Endothelial cell of umbilical vein (primary cell): ENCODE results near the gene KIAA1217.

Experiments used
- CTCF ChIP-seq, 2 donors: IDR thresholded peaks; 1 replicate in 1 of 2; 2 replicates in 1 of 2; pipeline ENCODE4 v1.5.1; 2011; ENCODE audit warnings: low read length in 2 of 2, mild to moderate bottlenecking in 2 of 2, moderate library complexity in 2 of 2, control low read depth in 1 of 2, inconsistent platforms in 1 of 2, low read depth in 1 of 2; ENCODE audit not compliant: insufficient read depth in 1 of 2; ENCODE audit errors: extremely low read depth in 1 of 2
- EZH2 ChIP-seq: IDR thresholded peaks from 2 replicates; pipeline ENCODE4 v1.6.1; 2012; ENCODE audit warnings: borderline replicate concordance, low read depth, mild to moderate bottlenecking, moderate library complexity, low read length, inconsistent platforms; ENCODE audit not compliant: severe bottlenecking
- FOS ChIP-seq: IDR thresholded peaks from 2 replicates; pipeline ENCODE4 v1.6.1; 2011; ENCODE audit warnings: mild to moderate bottlenecking, low read length, moderate library complexity, borderline replicate concordance; ENCODE audit not compliant: insufficient read depth
- GATA2 ChIP-seq: IDR thresholded peaks from 2 replicates; pipeline ENCODE4 v1.7.0; 2011; ENCODE audit warnings: low read depth, mild to moderate bottlenecking, moderate library complexity, mixed read lengths, low read length; ENCODE audit not compliant: insufficient read length, insufficient read depth
- JUN ChIP-seq: IDR thresholded peaks from 2 replicates; pipeline ENCODE4 v1.6.1; 2011; ENCODE audit warnings: borderline replicate concordance, low read depth; ENCODE audit not compliant: insufficient read length, insufficient read depth
- MAX ChIP-seq: IDR thresholded peaks from 2 replicates; pipeline ENCODE4 v1.6.1; 2011; ENCODE audit not compliant: insufficient read depth, insufficient read length
- MYC ChIP-seq: IDR thresholded peaks from one replicate; pipeline ENCODE4 v1.6.1; 2011; ENCODE audit warnings: mild to moderate bottlenecking, low read depth, low read length
- POLR2A ChIP-seq: IDR thresholded peaks from 2 replicates; pipeline ENCODE4 v1.6.1; 2012; ENCODE audit warnings: low read depth, mild to moderate bottlenecking, control low read depth, low read length
- POLR2AphosphoS5 ChIP-seq: IDR thresholded peaks from 2 replicates; pipeline ENCODE4 v1.6.1; 2012; ENCODE audit warnings: low read depth, mild to moderate bottlenecking, control low read depth, low read length, moderate library complexity; ENCODE audit not compliant: insufficient read depth

GRCh38 chr10:24505759-24506158, 296.8 kb downstream of the KIAA1217 start:
- TF ChIP-seq EZH2, result no peak
- no peak for TF ChIP-seq MAX
- no peak for TF ChIP-seq CTCF (IDR thresholded peaks at IDR 0.05; ENCODE audit: extremely low read depth in 1 of 2, insufficient read depth in 1 of 2, low read depth in 1 of 2, low read length in 2 of 2)
- no peak for TF ChIP-seq POLR2A
- TF ChIP-seq JUN, result no peak
- TF ChIP-seq POLR2AphosphoS5, result no peak
- no peak for TF ChIP-seq GATA2
- TF ChIP-seq MYC, result no peak
- no peak for TF ChIP-seq FOS
